Raji (cell line): ENCODE data around the gene SSNA1.

Experiments
- POLR2A ChIP-seq: IDR thresholded peaks from 2 replicates; pipeline ENCODE4 v1.6.1; 2011; ENCODE audit warnings: low read depth, low read length, control low read depth; ENCODE audit not compliant: insufficient read depth

Gene SSNA1

GRCh38 chr9:137182836-137183235 is 5.6 kb upstream of the SSNA1 start:
- TF ChIP-seq POLR2A = no peak

- TF ChIP-seq POLR2A = no peak
Observed at GRCh38 chr9:137183980-137184595, 4.4 kb upstream of the SSNA1 start.

GRCh38 chr9:137184881-137185660 is 3.4 kb upstream of the SSNA1 start:
- TF ChIP-seq POLR2A = no peak

GRCh38 chr9:137185921-137186320 is 2.6 kb upstream of the SSNA1 start:
- TF ChIP-seq POLR2A = no peak

GRCh38 chr9:137186385-137186784 is 2.1 kb upstream of the SSNA1 start:
- TF ChIP-seq POLR2A = no peak

- TF ChIP-seq POLR2A = no peak
Observed at GRCh38 chr9:137187386-137187785, 1.1 kb upstream of the SSNA1 start.

GRCh38 chr9:137188086-137188489 is 388 bp upstream of the SSNA1 start:
- TF ChIP-seq POLR2A = no peak

GRCh38 chr9:137189297-137190295 is 1.1 kb downstream of the SSNA1 start:
- TF ChIP-seq POLR2A = no peak

GRCh38 chr9:137190315-137190856 is 1.9 kb downstream of the SSNA1 start:
- no peak for TF ChIP-seq POLR2A

- TF ChIP-seq POLR2A = 0 out of 2 replicates have a peak, but pooled peaks have one; percentile 15
Observed at GRCh38 chr9:137191245-137191644, 2.8 kb downstream of the SSNA1 start.

- TF ChIP-seq POLR2A = 0 out of 2 replicates have a peak, but pooled peaks have one; percentile 1
Observed at GRCh38 chr9:137191691-137192447, 3.4 kb downstream of the SSNA1 start.

GRCh38 chr9:137192448-137192780 is 3.9 kb downstream of the SSNA1 start:
- TF ChIP-seq POLR2A = no peak

- TF ChIP-seq POLR2A = no peak
Observed at GRCh38 chr9:137192859-137193258, 4.4 kb downstream of the SSNA1 start.

- no peak for TF ChIP-seq POLR2A
Observed at GRCh38 chr9:137193771-137194170, 5.3 kb downstream of the SSNA1 start.
